H1 (cell line): ENCODE results near the gene PPM1L. TPM values are rescaled to one million over a fixed set of nuclear protein-coding genes. Genes with fewer than 3 reads are reported as not detected.

Source experiments
- CBX5 ChIP-seq: fragments of 300-800, 300-1000 bp; sonication (generic); IDR thresholded peaks from 2 replicates; pipeline ENCODE4 v1.7.1; 2016; ENCODE audit warnings: antibody characterized with exemption, low read length, low read depth
- polyA plus RNA-seq, 7 experiments: library from polyadenylated mRNA; depleted of rRNA in 3 of 7; stranded (reverse) in 5 of 7; unstranded in 2 of 7; fragments of >200 nt in 5 of 7; fragments of 200-250 nt in 2 of 7; gene quantifications; 1 replicate in 5 of 7; 2 replicates in 1 of 7; 4 replicates in 1 of 7; pipeline versions ENCODE4 v1.2.1 to v1.2.3, GENCODE V29; 2011 to 2013; ENCODE audit warnings: missing spikeins in 2 of 7, mixed read lengths in 2 of 7
- total RNA-seq: library from RNA; stranded (reverse); fragmentation: NEBNext Ultra II Directional; extraction: Animal tissue kit (Norgen Biotek cat#: 25700); gene quantifications from 2 replicates; pipeline ENCODE4 v1.2.1, GENCODE V29; 2021
- TF ChIP-seq, protein P1 (sequence below): fragments of 300-600 bp; sonication (generic); IDR thresholded peaks from 2 replicates; pipeline ENCODE4 v1.7.1; 2012; ENCODE audit warnings: low read length, moderate library complexity, mild to moderate bottlenecking, inconsistent platforms; ENCODE audit not compliant: insufficient replicate concordance
- TF ChIP-seq, protein P2 (sequence below): IDR thresholded peaks from 2 replicates; pipeline ENCODE4 v1.6.1; 2012; ENCODE audit warnings: low read length, inconsistent platforms
- TF ChIP-seq, protein P3 (sequence below): IDR thresholded peaks from 2 replicates; pipeline ENCODE4 v1.6.1; 2012; ENCODE audit warnings: inconsistent platforms

Gene PPM1L
- total and polyA plus RNA-seq, 2 of the 8 experiments (the other 6 are each of a cell fraction or from before 2014, with no cell fraction given), result 2.8 to 18.1 TPM

DNA sequence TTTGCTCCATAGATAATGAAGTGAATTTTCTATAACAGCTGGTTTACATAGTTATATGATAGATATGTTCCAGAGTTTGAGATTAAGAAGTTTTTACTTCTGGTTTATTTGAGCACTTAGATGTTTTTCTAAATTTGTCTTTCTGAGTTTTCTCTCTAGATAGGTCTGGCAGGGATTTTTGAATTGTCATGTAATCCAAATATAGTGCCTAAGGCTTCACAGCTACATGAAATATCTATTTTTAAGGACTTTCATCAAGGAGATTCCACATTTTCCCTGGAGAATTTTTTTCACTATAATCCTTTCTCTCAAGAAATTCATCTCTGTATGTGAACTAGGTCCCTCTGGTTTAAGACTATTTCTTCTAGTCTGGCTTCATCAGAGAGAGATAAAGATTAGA, 12.0 kb downstream of the PPM1L start (continued):
- TF ChIP-seq, protein P1, sequence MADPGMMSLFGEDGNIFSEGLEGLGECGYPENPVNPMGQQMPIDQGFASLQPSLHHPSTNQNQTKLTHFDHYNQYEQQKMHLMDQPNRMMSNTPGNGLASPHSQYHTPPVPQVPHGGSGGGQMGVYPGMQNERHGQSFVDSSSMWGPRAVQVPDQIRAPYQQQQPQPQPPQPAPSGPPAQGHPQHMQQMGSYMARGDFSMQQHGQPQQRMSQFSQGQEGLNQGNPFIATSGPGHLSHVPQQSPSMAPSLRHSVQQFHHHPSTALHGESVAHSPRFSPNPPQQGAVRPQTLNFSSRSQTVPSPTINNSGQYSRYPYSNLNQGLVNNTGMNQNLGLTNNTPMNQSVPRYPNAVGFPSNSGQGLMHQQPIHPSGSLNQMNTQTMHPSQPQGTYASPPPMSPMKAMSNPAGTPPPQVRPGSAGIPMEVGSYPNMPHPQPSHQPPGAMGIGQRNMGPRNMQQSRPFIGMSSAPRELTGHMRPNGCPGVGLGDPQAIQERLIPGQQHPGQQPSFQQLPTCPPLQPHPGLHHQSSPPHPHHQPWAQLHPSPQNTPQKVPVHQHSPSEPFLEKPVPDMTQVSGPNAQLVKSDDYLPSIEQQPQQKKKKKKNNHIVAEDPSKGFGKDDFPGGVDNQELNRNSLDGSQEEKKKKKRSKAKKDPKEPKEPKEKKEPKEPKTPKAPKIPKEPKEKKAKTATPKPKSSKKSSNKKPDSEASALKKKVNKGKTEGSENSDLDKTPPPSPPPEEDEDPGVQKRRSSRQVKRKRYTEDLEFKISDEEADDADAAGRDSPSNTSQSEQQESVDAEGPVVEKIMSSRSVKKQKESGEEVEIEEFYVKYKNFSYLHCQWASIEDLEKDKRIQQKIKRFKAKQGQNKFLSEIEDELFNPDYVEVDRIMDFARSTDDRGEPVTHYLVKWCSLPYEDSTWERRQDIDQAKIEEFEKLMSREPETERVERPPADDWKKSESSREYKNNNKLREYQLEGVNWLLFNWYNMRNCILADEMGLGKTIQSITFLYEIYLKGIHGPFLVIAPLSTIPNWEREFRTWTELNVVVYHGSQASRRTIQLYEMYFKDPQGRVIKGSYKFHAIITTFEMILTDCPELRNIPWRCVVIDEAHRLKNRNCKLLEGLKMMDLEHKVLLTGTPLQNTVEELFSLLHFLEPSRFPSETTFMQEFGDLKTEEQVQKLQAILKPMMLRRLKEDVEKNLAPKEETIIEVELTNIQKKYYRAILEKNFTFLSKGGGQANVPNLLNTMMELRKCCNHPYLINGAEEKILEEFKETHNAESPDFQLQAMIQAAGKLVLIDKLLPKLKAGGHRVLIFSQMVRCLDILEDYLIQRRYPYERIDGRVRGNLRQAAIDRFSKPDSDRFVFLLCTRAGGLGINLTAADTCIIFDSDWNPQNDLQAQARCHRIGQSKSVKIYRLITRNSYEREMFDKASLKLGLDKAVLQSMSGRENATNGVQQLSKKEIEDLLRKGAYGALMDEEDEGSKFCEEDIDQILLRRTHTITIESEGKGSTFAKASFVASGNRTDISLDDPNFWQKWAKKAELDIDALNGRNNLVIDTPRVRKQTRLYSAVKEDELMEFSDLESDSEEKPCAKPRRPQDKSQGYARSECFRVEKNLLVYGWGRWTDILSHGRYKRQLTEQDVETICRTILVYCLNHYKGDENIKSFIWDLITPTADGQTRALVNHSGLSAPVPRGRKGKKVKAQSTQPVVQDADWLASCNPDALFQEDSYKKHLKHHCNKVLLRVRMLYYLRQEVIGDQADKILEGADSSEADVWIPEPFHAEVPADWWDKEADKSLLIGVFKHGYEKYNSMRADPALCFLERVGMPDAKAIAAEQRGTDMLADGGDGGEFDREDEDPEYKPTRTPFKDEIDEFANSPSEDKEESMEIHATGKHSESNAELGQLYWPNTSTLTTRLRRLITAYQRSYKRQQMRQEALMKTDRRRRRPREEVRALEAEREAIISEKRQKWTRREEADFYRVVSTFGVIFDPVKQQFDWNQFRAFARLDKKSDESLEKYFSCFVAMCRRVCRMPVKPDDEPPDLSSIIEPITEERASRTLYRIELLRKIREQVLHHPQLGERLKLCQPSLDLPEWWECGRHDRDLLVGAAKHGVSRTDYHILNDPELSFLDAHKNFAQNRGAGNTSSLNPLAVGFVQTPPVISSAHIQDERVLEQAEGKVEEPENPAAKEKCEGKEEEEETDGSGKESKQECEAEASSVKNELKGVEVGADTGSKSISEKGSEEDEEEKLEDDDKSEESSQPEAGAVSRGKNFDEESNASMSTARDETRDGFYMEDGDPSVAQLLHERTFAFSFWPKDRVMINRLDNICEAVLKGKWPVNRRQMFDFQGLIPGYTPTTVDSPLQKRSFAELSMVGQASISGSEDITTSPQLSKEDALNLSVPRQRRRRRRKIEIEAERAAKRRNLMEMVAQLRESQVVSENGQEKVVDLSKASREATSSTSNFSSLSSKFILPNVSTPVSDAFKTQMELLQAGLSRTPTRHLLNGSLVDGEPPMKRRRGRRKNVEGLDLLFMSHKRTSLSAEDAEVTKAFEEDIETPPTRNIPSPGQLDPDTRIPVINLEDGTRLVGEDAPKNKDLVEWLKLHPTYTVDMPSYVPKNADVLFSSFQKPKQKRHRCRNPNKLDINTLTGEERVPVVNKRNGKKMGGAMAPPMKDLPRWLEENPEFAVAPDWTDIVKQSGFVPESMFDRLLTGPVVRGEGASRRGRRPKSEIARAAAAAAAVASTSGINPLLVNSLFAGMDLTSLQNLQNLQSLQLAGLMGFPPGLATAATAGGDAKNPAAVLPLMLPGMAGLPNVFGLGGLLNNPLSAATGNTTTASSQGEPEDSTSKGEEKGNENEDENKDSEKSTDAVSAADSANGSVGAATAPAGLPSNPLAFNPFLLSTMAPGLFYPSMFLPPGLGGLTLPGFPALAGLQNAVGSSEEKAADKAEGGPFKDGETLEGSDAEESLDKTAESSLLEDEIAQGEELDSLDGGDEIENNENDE, result no peak
- TF ChIP-seq, protein P2, sequence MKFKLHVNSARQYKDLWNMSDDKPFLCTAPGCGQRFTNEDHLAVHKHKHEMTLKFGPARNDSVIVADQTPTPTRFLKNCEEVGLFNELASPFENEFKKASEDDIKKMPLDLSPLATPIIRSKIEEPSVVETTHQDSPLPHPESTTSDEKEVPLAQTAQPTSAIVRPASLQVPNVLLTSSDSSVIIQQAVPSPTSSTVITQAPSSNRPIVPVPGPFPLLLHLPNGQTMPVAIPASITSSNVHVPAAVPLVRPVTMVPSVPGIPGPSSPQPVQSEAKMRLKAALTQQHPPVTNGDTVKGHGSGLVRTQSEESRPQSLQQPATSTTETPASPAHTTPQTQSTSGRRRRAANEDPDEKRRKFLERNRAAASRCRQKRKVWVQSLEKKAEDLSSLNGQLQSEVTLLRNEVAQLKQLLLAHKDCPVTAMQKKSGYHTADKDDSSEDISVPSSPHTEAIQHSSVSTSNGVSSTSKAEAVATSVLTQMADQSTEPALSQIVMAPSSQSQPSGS, result no peak
- TF ChIP-seq, protein P3, sequence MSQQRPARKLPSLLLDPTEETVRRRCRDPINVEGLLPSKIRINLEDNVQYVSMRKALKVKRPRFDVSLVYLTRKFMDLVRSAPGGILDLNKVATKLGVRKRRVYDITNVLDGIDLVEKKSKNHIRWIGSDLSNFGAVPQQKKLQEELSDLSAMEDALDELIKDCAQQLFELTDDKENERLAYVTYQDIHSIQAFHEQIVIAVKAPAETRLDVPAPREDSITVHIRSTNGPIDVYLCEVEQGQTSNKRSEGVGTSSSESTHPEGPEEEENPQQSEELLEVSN, result no peak
- TF ChIP-seq CBX5, result no peak
